SK-N-SH (cell line): ENCODE results near the gene IKZF1. TPM values are rescaled to one million over a fixed set of nuclear protein-coding genes. Genes with fewer than 3 reads are reported as not detected.

Experiments
- CTCF ChIA-PET: fragments of 300-600, 350-600 bp; formaldehyde crosslinking; extraction: SDS; loops from one replicate; lab custom pipeline; 2021; lab: Yijun Ruan, JAX
- POLR2A ChIA-PET: fragments of 350-600 bp; sonication (Branson Sonifier 250); formaldehyde crosslinking; extraction: SDS; loops from one replicate; lab custom pipeline; 2020; ENCODE audit warnings: antibody characterized with exemption, inconsistent platforms; lab: Yijun Ruan, JAX
- DNase-seq: peaks from one replicate; pipeline ENCODE4 v3.0.0; 2012
- H2AFZ ChIP-seq: fragments of 200-600 bp; sonication (generic); 2 replicates; pipeline ENCODE4 v1.8.1; 2016; ENCODE audit warnings: antibody characterized with exemption, mild to moderate bottlenecking, low read depth
- H3F3A ChIP-seq: fragments of 200-600 bp; sonication (generic); replicated peaks from 2 replicates; pipeline ENCODE3; 2016; ENCODE audit warnings: antibody characterized with exemption, mild to moderate bottlenecking; ENCODE audit not compliant: insufficient read depth
- H3K27ac ChIP-seq, 2 experiments: fragments of 200-500 bp in 1 of 2; fragments of 200-600 bp in 1 of 2; sonication (Bioruptor generic) in 1 of 2; sonication (generic), shearing (Covaris generic) in 1 of 2; 2 replicates each; pipeline versions ENCODE4 v1.5.1 to v1.6.1; 2014 to 2016; ENCODE audit warnings: low read depth in 2 of 2, inconsistent platforms in 1 of 2, low read length in 1 of 2, mild to moderate bottlenecking in 1 of 2, mixed read lengths in 1 of 2
- H3K27me3 ChIP-seq: fragments of 200-600 bp; sonication (generic), shearing (Covaris generic); 2 replicates; pipeline ENCODE4 v1.6.1; 2016; ENCODE audit warnings: mixed run types; ENCODE audit not compliant: insufficient read depth
- H3K36me3 ChIP-seq, 2 experiments: fragments of 200-500 bp in 1 of 2; fragments of 200-600 bp in 1 of 2; sonication (Bioruptor generic) in 1 of 2; sonication (generic) in 1 of 2; replicated peaks in 1 of 2; 2 replicates each; pipeline versions ENCODE3 to v1.5.1; 2014 to 2016; ENCODE audit warnings: low read length in 1 of 2, mild to moderate bottlenecking in 1 of 2; ENCODE audit not compliant: insufficient read depth in 2 of 2, control insufficient read depth in 1 of 2
- H3K4me1 ChIP-seq, 2 experiments: fragments of 200-500 bp in 1 of 2; fragments of 200-600 bp in 1 of 2; sonication (Bioruptor generic) in 1 of 2; sonication (generic), shearing (Covaris generic) in 1 of 2; 2 replicates each; pipeline versions ENCODE4 v1.5.1 to v1.6.1; 2014 to 2016; ENCODE audit warnings: low read depth in 1 of 2, low read length in 1 of 2, mixed run types in 1 of 2; ENCODE audit not compliant: insufficient read depth in 2 of 2, control insufficient read depth in 1 of 2
- H3K4me2 ChIP-seq: fragments of 200-600 bp; sonication (generic), shearing (Covaris generic); 2 replicates; pipeline ENCODE4 v1.6.1; 2017; ENCODE audit warnings: mixed run types
- H3K4me3 ChIP-seq, 2 experiments: fragments of 200-500 bp in 1 of 2; fragments of 200-600 bp in 1 of 2; sonication (Bioruptor generic) in 1 of 2; sonication (generic), shearing (Covaris generic) in 1 of 2; 2 replicates each; pipeline versions ENCODE4 v1.5.1 to v1.8.1; 2014 to 2016; ENCODE audit warnings: low read depth in 2 of 2, inconsistent platforms in 1 of 2, low read length in 1 of 2, mild to moderate bottlenecking in 1 of 2, mixed read lengths in 1 of 2, moderate library complexity in 1 of 2
- H3K79me2 ChIP-seq: fragments of 200-600 bp; sonication (generic); 2 replicates; pipeline ENCODE4 v1.8.1; 2017; ENCODE audit warnings: mild to moderate bottlenecking; ENCODE audit not compliant: insufficient read depth
- H3K9ac ChIP-seq: fragments of 200-600 bp; sonication (generic); 2 replicates; pipeline ENCODE4 v1.6.1; 2017; ENCODE audit warnings: mixed run types
- H3K9me2 ChIP-seq: fragments of 200-600 bp; sonication (generic); 2 replicates; pipeline ENCODE4 v1.6.1; 2017; ENCODE audit warnings: mixed run types
- H3K9me3 ChIP-seq: fragments of 200-600 bp; sonication (generic); 2 replicates; pipeline ENCODE4 v1.6.1; 2017; ENCODE audit warnings: mixed run types, mild to moderate bottlenecking, moderate library complexity
- H4K20me1 ChIP-seq: fragments of 200-600 bp; sonication (generic); 2 replicates; pipeline ENCODE4 v1.6.1; 2017; ENCODE audit warnings: mild to moderate bottlenecking, mixed run types; ENCODE audit not compliant: insufficient read depth
- CTCF ChIP-seq: fragments of 200-600 bp; sonication (generic); IDR thresholded peaks from 2 replicates; pipeline ENCODE4 v1.6.1; 2017; ENCODE audit warnings: antibody characterized with exemption, mild to moderate bottlenecking, moderate library complexity
- EZH2phosphoT487 ChIP-seq: fragments of 200-600 bp; sonication (generic); IDR thresholded peaks from 2 replicates; pipeline ENCODE4 v1.6.1; 2017; ENCODE audit warnings: low read depth, mixed run types, mild to moderate bottlenecking, antibody characterized with exemption, moderate library complexity, borderline replicate concordance
- FOXM1 ChIP-seq: IDR thresholded peaks from 2 replicates; pipeline ENCODE4 v1.4.0; 2012; ENCODE audit warnings: low read depth, mild to moderate bottlenecking
- GABPA ChIP-seq: IDR thresholded peaks from 2 replicates; pipeline ENCODE4 v1.4.0; 2012; ENCODE audit warnings: low read depth, mild to moderate bottlenecking
- GATA2 ChIP-seq: sonication (generic); formaldehyde crosslinking; IDR thresholded peaks from 2 replicates; pipeline ENCODE4 v1.5.0; 2020; ENCODE audit warnings: mild to moderate bottlenecking, missing genetic modification reagents
- MAX ChIP-seq: IDR thresholded peaks from 2 replicates; pipeline ENCODE4 v1.4.0; 2012; ENCODE audit warnings: low read depth
- MXI1 ChIP-seq: IDR thresholded peaks from 2 replicates; pipeline ENCODE4 v1.6.1; 2012; ENCODE audit warnings: mild to moderate bottlenecking, low read depth, low read length, improper control_type of control experiment
- POLR2AphosphoS5 ChIP-seq: IDR thresholded peaks from 2 replicates; pipeline ENCODE4 v1.6.1; 2012; ENCODE audit warnings: low read depth, low read length
- RAD21 ChIP-seq: IDR thresholded peaks from 2 replicates; pipeline ENCODE4 v1.6.1; 2012; ENCODE audit warnings: mild to moderate bottlenecking, low read length
- RXRA ChIP-seq: IDR thresholded peaks from 2 replicates; pipeline ENCODE4 v1.4.0; 2012; ENCODE audit warnings: low read depth, mild to moderate bottlenecking, borderline replicate concordance
- SMC3 ChIP-seq: IDR thresholded peaks from 2 replicates; pipeline ENCODE4 v1.6.1; 2012; ENCODE audit warnings: low read depth, low read length, improper control_type of control experiment
- TCF12 ChIP-seq: IDR thresholded peaks from 2 replicates; pipeline ENCODE4 v1.4.0; 2012
- USF2 ChIP-seq: fragments of 150-350 bp; IDR thresholded peaks from 2 replicates; pipeline ENCODE4 v1.6.1; 2017; ENCODE audit warnings: antibody characterized with exemption, low read length, low read depth, borderline replicate concordance
- ZBTB33 ChIP-seq: IDR thresholded peaks from 2 replicates; pipeline ENCODE4 v1.4.0; 2012; ENCODE audit warnings: low read depth, borderline replicate concordance
- WGBS: methylation state at CpG from one replicate; pipeline ENCODE4 v1.1.6; 2017; ENCODE audit warnings: low lambda C conversion rate; 5-methylcytosine and 5-hydroxymethylcytosine counted together
- polyA plus RNA-seq, 3 experiments: library from polyadenylated mRNA; depleted of rRNA; stranded (reverse); fragments of >200 nt; gene quantifications; 2 replicates each; pipeline ENCODE4 v1.2.3, GENCODE V29; 2012

Gene IKZF1
- polyA plus RNA-seq, 1 of the 3 experiments (the other 2 are of a cell fraction), result not detected

GRCh38 chr7:50356945-50357268 is 52.4 kb downstream of the IKZF1 start:
- no peaks in the 10 kb centered on the region for H3K9me3 ChIP-seq
- H3K36me3 ChIP-seq, result no peaks in the 10 kb centered on the region
- TF ChIP-seq SMC3 (no peak), POLR2AphosphoS5 (no peak), RAD21 (no peak), USF2 (no peak), TCF12 (no peak), MXI1 (no peak), FOXM1 (no peak), CTCF (no peak), EZH2phosphoT487 (no peak), GABPA (no peak), RXRA (no peak), ZBTB33 (no peak), GATA2 (CRISPR knock-in tag) (no peak)
- no peak overlapping the region for H3K9ac ChIP-seq
- 0 out of 2 replicates have a peak, but pooled peaks cover 4% of the 10 kb centered on the region for H3K27me3 ChIP-seq
- no peaks in the 10 kb centered on the region for H3K79me2 ChIP-seq
- H2AFZ ChIP-seq, result no peak overlapping the region
- H3K4me2 ChIP-seq, result no peak overlapping the region
- H3K4me3 ChIP-seq, result no peak overlapping the region
- no peak overlapping the region for H3K27ac ChIP-seq
- no peaks in the 10 kb centered on the region for H4K20me1 ChIP-seq
- ChIA-PET CTCF (interaction anchor here (3.8 kb wide), 1 partner anchor 152 kb away, joined by 11 read pairs; no protein-coding TSS in a partner anchor), POLR2A (no interaction called here)
- no peaks in the 10 kb centered on the region for H3F3A ChIP-seq
- 46% methylated on average over 7 of the region's 7 CpGs for WGBS
- no peaks in the 10 kb centered on the region for H3K9me2 ChIP-seq
- H3K4me1 ChIP-seq, result peaks cover 0 to 11% of the 10 kb centered on the region in 2 experiments; a peak in 1 of 4 replicates
- no peak for DNase-seq

GRCh38 chr7:50357426-50357825 is 52.9 kb downstream of the IKZF1 start:
- H3K79me2 ChIP-seq, result no peaks in the 10 kb centered on the region
- H3K9ac ChIP-seq, result no peak overlapping the region
- no peaks in the 10 kb centered on the region for H3K36me3 ChIP-seq
- no peaks in the 10 kb centered on the region for H4K20me1 ChIP-seq
- no peak for DNase-seq
- H3K27me3 ChIP-seq, result 0 out of 2 replicates have a peak, but pooled peaks cover 4% of the 10 kb centered on the region
- 65% methylated on average over 8 of the region's 8 CpGs for WGBS
- no peaks in the 10 kb centered on the region for H3K9me2 ChIP-seq
- peaks cover 0 to 11% of the 10 kb centered on the region in 2 experiments; a peak in 1 of 4 replicates for H3K4me1 ChIP-seq
- no peak overlapping the region for H3K4me2 ChIP-seq
- ChIA-PET CTCF (interaction anchor here (1.2 to 3.8 kb wide), 3 partner anchors 10 to 152 kb away, joined by 4 to 11 read pairs (median 11); no protein-coding TSS in a partner anchor), POLR2A (no interaction called here)
- H3F3A ChIP-seq, result no peaks in the 10 kb centered on the region
- TF ChIP-seq MAX (no peak), EZH2phosphoT487 (no peak)
- H2AFZ ChIP-seq, result no peak overlapping the region
- H3K27ac ChIP-seq, result no peak overlapping the region
- no peaks in the 10 kb centered on the region for H3K9me3 ChIP-seq
- no peak overlapping the region for H3K4me3 ChIP-seq
